NCI-H2227 treated with DMSO at 0.1 percent for 48 hours (cell line): ENCODE results near the gene ADGRF1.
"Not testable (repeated sequence)": the region's sequence is repeated elsewhere in the genome, so short reads cannot be mapped to it uniquely, and the experiment has no call there.

ENCODE experiments used
- DNase-seq: peaks from one replicate; lab custom pipeline; 2025; lab: John Stamatoyannopoulos, UW

ADGRF1 gene

GRCh38 chr6:47022191-47022590, 19.9 kb downstream of the ADGRF1 start:
- DNase-seq: no peak

GRCh38 chr6:47019941-47020340, 22.2 kb downstream of the ADGRF1 start:
- DNase-seq: no peak

- no peak for DNase-seq
Measured at GRCh38 chr6:47016909-47017308, 25.2 kb downstream of the ADGRF1 start.

GRCh38 chr6:47016261-47016660, 25.9 kb downstream of the ADGRF1 start:
- DNase-seq: no peak

GRCh38 chr6:47014401-47014800, 27.7 kb downstream of the ADGRF1 start:
- no peak for DNase-seq

GRCh38 chr6:47009583-47009982, 32.5 kb downstream of the ADGRF1 start:
- no peak for DNase-seq

- DNase-seq: no peak
Measured at GRCh38 chr6:47008397-47008763, 33.8 kb downstream of the ADGRF1 start.

GRCh38 chr6:47007657-47008396, 34.3 kb downstream of the ADGRF1 start:
- no peak for DNase-seq

- no peak for DNase-seq
Measured at GRCh38 chr6:47005486-47005885, 36.6 kb downstream of the ADGRF1 start.

- no peak for DNase-seq
Measured at GRCh38 chr6:47004463-47004862, 37.7 kb downstream of the ADGRF1 start.

GRCh38 chr6:47000842-47001241, 41.3 kb downstream of the ADGRF1 start:
- DNase-seq: no peak

- DNase-seq: no peak
Measured at GRCh38 chr6:46998436-46999017, 43.6 kb downstream of the ADGRF1 start.

- DNase-seq: no peak
Measured at GRCh38 chr6:46997646-46998045, 44.5 kb downstream of the ADGRF1 start.

- DNase-seq: no peak
Measured at GRCh38 chr6:46996860-46997641, 45.1 kb downstream of the ADGRF1 start.

GRCh38 chr6:46994933-46995332, 47.2 kb downstream of the ADGRF1 start:
- no peak for DNase-seq

GRCh38 chr6:46993846-46994245, 48.3 kb downstream of the ADGRF1 start:
- no peak for DNase-seq

- not testable (repeated sequence) for DNase-seq
Measured at GRCh38 chr6:46992391-46992790, 49.7 kb downstream of the ADGRF1 start.

- DNase-seq: peak; percentile 45
Measured at GRCh38 chr6:46990818-46991510, 51.2 kb downstream of the ADGRF1 start.

- DNase-seq: no peak
Measured at GRCh38 chr6:46990031-46990644, 52.0 kb downstream of the ADGRF1 start.

GRCh38 chr6:46989398-46989797, 52.7 kb downstream of the ADGRF1 start:
- DNase-seq: no peak

- no peak for DNase-seq
Measured at GRCh38 chr6:46985943-46986342, 56.2 kb downstream of the ADGRF1 start.

- no peak for DNase-seq
Measured at GRCh38 chr6:46983007-46983411, 59.1 kb downstream of the ADGRF1 start.
